Prostate gland (tissue), 2 donors: ENCODE data around the gene ASCL4. TPM values are rescaled to one million over a fixed set of nuclear protein-coding genes. Genes with fewer than 3 reads are reported as not detected.

ENCODE experiments used
- DNase-seq: peaks from one replicate; pipeline ENCODE4 v3.0.0-alpha.2; 2019; ENCODE audit warnings: low spot score
- H3K27ac ChIP-seq, 2 donors: fragments of 200-600 bp; sonication (generic); 2 replicates each; pipeline ENCODE4 v1.5.1; 2017 to 2019
- H3K27me3 ChIP-seq: fragments of 200-600 bp; sonication (generic); replicated peaks from 2 replicates; pipeline ENCODE4 v1.5.1; 2019; ENCODE audit not compliant: insufficient read depth
- H3K36me3 ChIP-seq, 2 donors: fragments of 200-600 bp; sonication (generic); 1 replicate in 1 of 2; 2 replicates in 1 of 2; pipeline versions ENCODE4 v1.5.1 to v1.8.1; 2017 to 2019
- H3K4me1 ChIP-seq: fragments of 200-600 bp; sonication (generic); replicated peaks from 2 replicates; pipeline ENCODE4 v1.5.1; 2019
- H3K4me3 ChIP-seq, 2 donors: fragments of 200-600 bp; sonication (generic); 2 replicates each; pipeline ENCODE4 v1.5.1; 2017 to 2019
- H3K9me3 ChIP-seq: fragments of 200-600 bp; sonication (generic); 2 replicates; pipeline ENCODE4 v1.5.1; 2017
- POLR2A ChIP-seq: fragments of 450-650 bp; IDR thresholded peaks from one replicate; pipeline ENCODE4 v1.6.1; 2016; ENCODE audit warnings: antibody characterized with exemption, mild to moderate bottlenecking
- POLR2AphosphoS5 ChIP-seq: sonication (generic); formaldehyde crosslinking; IDR thresholded peaks from one replicate; pipeline ENCODE4 v1.6.1; 2017; ENCODE audit warnings: antibody characterized with exemption
- WGBS: methylation state at CpG from one replicate; pipeline ENCODE4 v1.1.5; 2018; 5-methylcytosine and 5-hydroxymethylcytosine counted together
- intact Hi-C: fragments of 100-400 bp; cut with DNase I; formaldehyde crosslinking; loops from one replicate; pipeline ENCODE4 v1.14.2; 2022
- total RNA-seq, 2 donors: library from RNA; depleted of rRNA; stranded (reverse); fragments of >200 nt; gene quantifications; one replicate each; pipeline ENCODE4 v1.1.0, GENCODE V29; 2016
- TF ChIP-seq, protein P1 (sequence below), 4 experiments: fragments of 200-600 bp in 2 of 4; fragments of 450-650 bp in 2 of 4; sonication (generic) in 2 of 4; IDR thresholded peaks; 1 replicate in 3 of 4; 2 replicates in 1 of 4; pipeline ENCODE4 v1.5.1; 2016 to 2019; ENCODE audit warnings: antibody characterized with exemption in 4 of 4, mild to moderate bottlenecking in 2 of 4, moderate library complexity in 2 of 4

Gene ASCL4
- total RNA-seq, 2 donors from 2014 or later, result not detected

DNA sequence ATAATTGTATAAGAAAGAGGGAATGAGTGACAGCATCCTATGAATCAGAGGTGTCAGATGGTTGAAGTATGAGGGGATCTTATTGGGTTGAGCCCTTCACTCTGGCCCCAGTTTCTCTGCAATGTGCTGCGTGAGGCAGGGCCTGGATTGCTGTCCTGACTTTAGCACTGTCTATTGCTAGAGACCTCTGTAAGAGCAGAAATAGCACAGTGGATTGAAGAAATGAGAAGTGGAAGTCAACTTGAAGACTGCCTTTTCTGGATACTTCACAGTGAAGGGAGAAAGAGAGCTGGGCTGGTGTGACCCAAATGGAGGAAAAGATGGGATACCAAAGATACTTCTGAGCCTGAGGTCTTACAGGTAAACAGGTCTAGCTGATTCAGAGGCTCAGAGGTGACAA, 5.8 kb downstream of the ASCL4 start:
- Histone ChIP-seq H3K27me3 (no peaks in the 10 kb centered on the region), H3K9me3 (no peaks in the 10 kb centered on the region), H3K4me1 (no peaks in the 10 kb centered on the region), H3K4me3 (no peak overlapping the region), H3K36me3 (no peaks in the 10 kb centered on the region), H3K27ac (no peak overlapping the region)
- 43% methylated on average over 1 of the region's 1 CpG for WGBS
- TF ChIP-seq, protein P1, sequence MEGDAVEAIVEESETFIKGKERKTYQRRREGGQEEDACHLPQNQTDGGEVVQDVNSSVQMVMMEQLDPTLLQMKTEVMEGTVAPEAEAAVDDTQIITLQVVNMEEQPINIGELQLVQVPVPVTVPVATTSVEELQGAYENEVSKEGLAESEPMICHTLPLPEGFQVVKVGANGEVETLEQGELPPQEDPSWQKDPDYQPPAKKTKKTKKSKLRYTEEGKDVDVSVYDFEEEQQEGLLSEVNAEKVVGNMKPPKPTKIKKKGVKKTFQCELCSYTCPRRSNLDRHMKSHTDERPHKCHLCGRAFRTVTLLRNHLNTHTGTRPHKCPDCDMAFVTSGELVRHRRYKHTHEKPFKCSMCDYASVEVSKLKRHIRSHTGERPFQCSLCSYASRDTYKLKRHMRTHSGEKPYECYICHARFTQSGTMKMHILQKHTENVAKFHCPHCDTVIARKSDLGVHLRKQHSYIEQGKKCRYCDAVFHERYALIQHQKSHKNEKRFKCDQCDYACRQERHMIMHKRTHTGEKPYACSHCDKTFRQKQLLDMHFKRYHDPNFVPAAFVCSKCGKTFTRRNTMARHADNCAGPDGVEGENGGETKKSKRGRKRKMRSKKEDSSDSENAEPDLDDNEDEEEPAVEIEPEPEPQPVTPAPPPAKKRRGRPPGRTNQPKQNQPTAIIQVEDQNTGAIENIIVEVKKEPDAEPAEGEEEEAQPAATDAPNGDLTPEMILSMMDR (IDR thresholded peaks at IDR 0.05), result no peak
- TF ChIP-seq POLR2AphosphoS5 (no peak), POLR2A (no peak)
- intact Hi-C loops, result no loop called here
- no peak for DNase-seq

DNA sequence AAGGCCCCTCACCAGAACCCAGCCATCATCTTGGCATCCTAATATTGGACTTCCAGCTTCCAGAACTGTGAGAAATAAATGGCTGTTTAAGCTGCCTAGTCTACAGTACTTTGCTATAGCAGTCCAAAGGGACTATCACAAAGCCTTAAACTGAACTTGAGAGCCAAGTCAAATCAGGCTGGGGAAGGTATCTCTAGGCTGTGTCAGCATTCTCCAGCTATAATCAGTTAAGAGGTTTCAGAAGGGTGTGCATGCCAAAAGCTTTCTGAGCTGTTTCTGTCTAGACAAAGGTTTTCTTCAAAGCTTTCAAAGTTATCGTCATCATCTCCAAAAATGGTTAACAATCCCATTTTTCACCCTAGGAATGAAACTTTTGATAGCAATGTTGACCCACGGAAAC, 7.6 kb downstream of the ASCL4 start:
- Histone ChIP-seq H3K4me1 (no peaks in the 10 kb centered on the region), H3K27me3 (no peaks in the 10 kb centered on the region), H3K4me3 (no peak overlapping the region), H3K9me3 (no peaks in the 10 kb centered on the region), H3K36me3 (no peaks in the 10 kb centered on the region), H3K27ac (no peak overlapping the region)
- DNase-seq, result no peak
- intact Hi-C loops, result no loop called here
- 40% methylated on average over 2 of the region's 2 CpGs for WGBS
- TF ChIP-seq, protein P1 (IDR thresholded peaks at IDR 0.05), result no peak
- no peak for TF ChIP-seq POLR2A
- no peak for TF ChIP-seq POLR2AphosphoS5

DNA sequence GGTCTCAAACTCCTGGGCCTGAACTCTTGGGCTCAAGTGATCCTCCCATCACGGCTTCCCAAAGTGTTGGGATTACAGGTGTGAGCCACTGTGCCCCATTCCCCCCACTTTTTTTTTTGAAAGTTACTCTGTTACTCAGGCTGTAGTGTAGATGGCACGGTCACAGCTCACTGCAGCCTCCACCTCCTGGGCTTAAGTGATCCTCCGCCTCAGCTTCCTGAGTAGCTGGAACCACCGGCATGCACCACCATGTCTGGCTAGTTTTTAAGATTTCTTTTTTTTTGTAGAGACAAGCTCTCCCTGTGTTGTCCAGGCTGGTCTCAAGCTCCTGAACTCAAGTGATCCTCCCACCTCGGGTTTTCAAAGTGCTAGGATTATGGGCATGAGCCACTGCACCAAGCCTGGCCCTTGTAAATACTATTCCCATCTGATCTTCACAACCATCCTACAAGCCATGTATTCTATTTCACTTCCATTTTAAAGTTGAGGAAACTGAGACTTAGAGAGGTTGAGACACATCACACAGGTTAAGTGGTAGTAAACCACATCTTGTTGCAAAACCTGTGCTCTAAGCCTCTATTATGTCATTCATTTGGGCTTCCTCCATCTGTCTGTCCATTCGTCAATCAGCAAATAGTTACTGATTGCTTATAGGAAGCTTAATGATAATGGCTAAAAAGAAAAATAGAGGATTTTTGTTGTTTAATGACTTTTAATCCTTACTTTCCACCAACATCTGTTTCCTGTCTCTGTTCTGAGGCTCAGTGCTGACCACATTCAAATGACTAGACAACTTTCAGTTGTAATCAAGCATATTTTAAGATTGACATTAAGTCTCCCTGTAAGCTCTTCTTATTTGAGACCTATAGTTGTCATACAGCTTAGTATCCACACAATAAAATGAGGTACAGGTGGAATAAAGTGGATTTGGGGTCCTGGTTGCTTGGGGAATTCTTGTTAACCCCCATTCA, 9.2 kb downstream of the ASCL4 start:
- H3K4me1 ChIP-seq, result no peaks in the 10 kb centered on the region
- no peak overlapping the region for H3K27ac ChIP-seq
- TF ChIP-seq POLR2AphosphoS5 (no peak), POLR2A (no peak)
- TF ChIP-seq, protein P1 (IDR thresholded peaks at IDR 0.05), result no peak
- no peaks in the 10 kb centered on the region for H3K36me3 ChIP-seq
- H3K27me3 ChIP-seq, result no peaks in the 10 kb centered on the region
- no peak overlapping the region for H3K4me3 ChIP-seq
- H3K9me3 ChIP-seq, result no peaks in the 10 kb centered on the region
- DNase-seq, result no peak
- intact Hi-C loops, result no loop called here
- WGBS, result 76% methylated on average over 6 of the region's 6 CpGs

DNA sequence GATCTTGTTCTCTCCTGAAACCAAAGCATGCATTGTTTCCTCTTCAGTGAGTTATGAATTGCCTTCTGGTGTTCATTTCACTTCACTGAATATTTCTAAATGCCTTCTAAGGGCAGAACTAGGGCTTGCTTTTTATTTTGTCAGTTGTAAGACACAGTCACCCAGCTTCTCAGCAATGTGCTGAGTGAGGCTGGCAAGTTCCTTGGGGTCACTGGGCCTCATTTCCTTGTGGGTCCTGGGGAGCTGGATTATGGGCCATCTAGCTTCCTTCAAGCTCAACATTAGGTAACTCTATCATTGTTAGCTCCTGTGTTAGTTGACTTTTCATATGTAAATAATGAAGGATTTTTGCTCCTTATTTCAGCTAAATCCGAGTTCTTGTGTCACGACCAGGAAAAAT, 13.8 kb downstream of the ASCL4 start:
- Histone ChIP-seq H3K9me3 (no peaks in the 10 kb centered on the region), H3K27me3 (no peaks in the 10 kb centered on the region), H3K36me3 (no peaks in the 10 kb centered on the region), H3K4me3 (no peak overlapping the region), H3K27ac (no peak overlapping the region), H3K4me1 (no peaks in the 10 kb centered on the region)
- intact Hi-C loops, result no loop called here
- WGBS, result 67% methylated on average over 2 of the region's 2 CpGs
- TF ChIP-seq, protein P1 (IDR thresholded peaks at IDR 0.05), result no peak
- TF ChIP-seq POLR2A (no peak), POLR2AphosphoS5 (no peak)
- no peak for DNase-seq
